HT-29 (cell line): Measurements from ENCODE around the gene ETNPPL. TPM values are rescaled to one million over a fixed set of nuclear protein-coding genes. Genes with fewer than 3 reads are reported as not detected.
"Not testable (repeated sequence)": the region's sequence is repeated elsewhere in the genome, so short reads cannot be mapped to it uniquely, and the experiment has no call there.

ENCODE experiments used
- DNase-seq: peaks from one replicate; pipeline ENCODE4 v3.0.0-alpha.2; 2015; ENCODE audit warnings: low spot score
- total RNA-seq: library from RNA; depleted of rRNA; stranded (reverse); fragments of >200 nt; shearing (Covaris generic); gene quantifications from 2 replicates; pipeline ENCODE4 v1.2.3, GENCODE V29; 2014

ETNPPL gene
- total RNA-seq, 1 experiment from 2014 or later: not detected

- DNase-seq: no peak
These were observed 4.4 kb downstream of the ETNPPL start for GRCh38 chr4:108758498-108758897.

- no peak for DNase-seq
These were observed 8.5 kb downstream of the ETNPPL start for GRCh38 chr4:108754327-108754726.

- no peak for DNase-seq
These were observed 11.5 kb downstream of the ETNPPL start for GRCh38 chr4:108751321-108751720.

GRCh38 chr4:108749119-108749518, 13.7 kb downstream of the ETNPPL start:
- no peak for DNase-seq

GRCh38 chr4:108746511-108746910, 16.3 kb downstream of the ETNPPL start:
- no peak for DNase-seq

- no peak for DNase-seq
These were observed 18.5 kb downstream of the ETNPPL start for GRCh38 chr4:108744307-108744706.

GRCh38 chr4:108742451-108743420, 20.1 kb downstream of the ETNPPL start:
- peak; percentile 6 for DNase-seq

GRCh38 chr4:108738003-108738706, 24.7 kb downstream of the ETNPPL start:
- no peak for DNase-seq

- no peak for DNase-seq
These were observed 31.8 kb downstream of the ETNPPL start for GRCh38 chr4:108731006-108731405.

- no peak for DNase-seq
These were observed 32.3 kb downstream of the ETNPPL start for GRCh38 chr4:108730579-108730978.

GRCh38 chr4:108729731-108730130, 33.1 kb downstream of the ETNPPL start:
- no peak for DNase-seq

- DNase-seq: no peak
These were observed 37.4 kb downstream of the ETNPPL start for GRCh38 chr4:108725457-108725856.

- DNase-seq: no peak
These were observed 45.5 kb downstream of the ETNPPL start for GRCh38 chr4:108717386-108717785.

GRCh38 chr4:108716340-108716739, 46.5 kb downstream of the ETNPPL start:
- DNase-seq: no peak

- no peak for DNase-seq
These were observed 48.0 kb downstream of the ETNPPL start for GRCh38 chr4:108714880-108715279.

- not testable (repeated sequence) for DNase-seq
These were observed 52.3 kb downstream of the ETNPPL start for GRCh38 chr4:108710578-108710977.

GRCh38 chr4:108709722-108710121, 53.1 kb downstream of the ETNPPL start:
- DNase-seq: no peak

GRCh38 chr4:108709234-108709633, 53.6 kb downstream of the ETNPPL start:
- DNase-seq: no peak

GRCh38 chr4:108706289-108706688, 56.6 kb downstream of the ETNPPL start:
- no peak for DNase-seq

GRCh38 chr4:108703966-108704365, 58.9 kb downstream of the ETNPPL start:
- DNase-seq: no peak

- no peak for DNase-seq
These were observed 59.5 kb downstream of the ETNPPL start for GRCh38 chr4:108703370-108703769.

- no peak for DNase-seq
These were observed 59.9 kb downstream of the ETNPPL start for GRCh38 chr4:108702960-108703359.
